ENCODE results near the gene FEN1.

The FEN1 gene

DNA sequence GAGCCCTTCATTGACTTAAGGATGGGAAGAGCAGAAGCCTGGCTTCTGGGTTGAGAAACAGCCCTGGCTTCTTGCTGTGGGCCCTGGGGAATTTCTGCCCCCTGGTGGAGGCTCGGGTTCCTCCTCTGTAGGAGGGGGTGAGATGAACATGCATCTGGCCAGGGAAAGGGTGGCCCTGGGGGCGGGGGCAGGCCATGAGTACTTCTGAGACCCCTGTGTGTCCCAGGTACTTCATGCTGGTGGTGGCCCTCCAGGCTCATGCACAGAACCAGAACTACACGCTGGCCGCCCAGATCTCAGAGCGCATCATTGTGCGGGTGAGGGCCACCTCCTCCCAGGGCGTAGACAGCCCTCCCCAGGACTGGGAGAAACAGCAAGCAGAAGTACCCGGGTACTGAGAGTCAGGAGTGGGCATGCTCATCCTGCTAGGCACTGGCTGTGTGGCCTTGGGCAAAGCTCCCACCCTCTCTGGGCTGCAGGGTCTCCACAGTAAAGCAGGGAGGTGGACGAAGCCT lies 16.1 kb upstream of the FEN1 start:
- DNase-seq = peak in 1 of 4 experiments; percentile 12

- DNase-seq = peak in 3 of 4 experiments; percentile 17 to 37 (median 36)
Measured at GRCh38 chr11:61777234-61778090, 15.2 kb upstream of the FEN1 start.

DNA sequence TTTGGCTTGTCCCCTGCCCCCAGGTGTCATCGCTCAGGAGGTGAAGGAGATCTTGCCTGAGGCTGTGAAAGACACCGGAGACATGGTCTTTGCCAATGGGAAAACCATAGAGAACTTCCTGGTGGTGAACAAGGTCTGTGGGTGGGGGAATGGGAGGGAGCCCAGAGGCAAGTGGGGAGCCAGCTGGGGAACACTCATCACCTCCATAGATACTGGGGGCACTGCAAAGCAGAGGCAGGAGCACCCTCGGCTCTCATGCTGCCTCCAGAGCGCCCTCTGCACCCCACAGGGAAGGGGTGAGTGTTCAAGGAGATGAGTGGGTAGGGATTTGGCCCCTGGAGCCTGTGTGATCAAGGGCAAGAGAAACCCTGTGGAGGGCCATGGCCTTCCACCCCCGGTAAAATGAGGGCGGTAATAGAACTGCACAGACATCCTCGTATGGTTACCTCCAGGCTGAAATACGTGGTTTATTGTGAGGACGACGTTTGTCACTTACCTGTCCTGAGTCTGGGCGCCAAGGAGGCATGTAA lies 14.3 kb upstream of the FEN1 start:
- no peak for DNase-seq

DNA sequence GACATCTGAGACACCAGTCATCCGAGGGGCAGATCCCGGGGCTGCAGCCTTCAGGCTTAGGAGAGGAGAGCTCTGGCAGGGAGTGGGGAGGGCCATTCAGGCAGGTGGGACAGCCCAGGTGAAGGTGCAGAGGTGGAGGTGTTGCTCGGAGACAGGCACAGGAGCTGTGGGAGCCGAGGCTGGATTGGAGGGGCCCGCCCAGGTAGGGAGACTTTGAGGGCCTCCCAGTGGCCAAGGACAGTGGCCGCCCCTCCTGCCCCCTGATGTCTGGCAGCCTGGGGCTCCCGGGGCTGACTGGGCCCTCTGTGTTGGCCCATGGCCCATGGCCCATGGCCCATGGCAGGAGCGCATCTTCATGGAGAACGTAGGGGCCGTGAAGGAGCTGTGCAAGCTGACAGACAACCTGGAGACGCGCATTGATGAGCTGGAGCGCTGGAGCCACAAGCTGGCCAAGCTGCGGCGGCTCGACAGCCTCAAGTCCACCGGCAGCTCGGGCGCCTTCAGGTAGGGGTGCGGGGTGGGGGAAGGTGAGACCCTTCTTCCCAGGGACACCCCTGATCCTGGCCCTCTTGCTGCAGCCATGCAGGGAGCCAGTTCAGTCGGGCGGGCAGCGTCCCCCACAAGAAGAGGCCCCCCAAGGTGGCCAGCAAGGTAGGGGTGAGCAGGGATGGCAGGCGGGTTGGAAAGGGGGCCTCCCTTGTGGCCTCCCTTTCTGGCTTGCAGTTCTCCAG lies 13.6 kb upstream of the FEN1 start:
- no peak for DNase-seq

DNA sequence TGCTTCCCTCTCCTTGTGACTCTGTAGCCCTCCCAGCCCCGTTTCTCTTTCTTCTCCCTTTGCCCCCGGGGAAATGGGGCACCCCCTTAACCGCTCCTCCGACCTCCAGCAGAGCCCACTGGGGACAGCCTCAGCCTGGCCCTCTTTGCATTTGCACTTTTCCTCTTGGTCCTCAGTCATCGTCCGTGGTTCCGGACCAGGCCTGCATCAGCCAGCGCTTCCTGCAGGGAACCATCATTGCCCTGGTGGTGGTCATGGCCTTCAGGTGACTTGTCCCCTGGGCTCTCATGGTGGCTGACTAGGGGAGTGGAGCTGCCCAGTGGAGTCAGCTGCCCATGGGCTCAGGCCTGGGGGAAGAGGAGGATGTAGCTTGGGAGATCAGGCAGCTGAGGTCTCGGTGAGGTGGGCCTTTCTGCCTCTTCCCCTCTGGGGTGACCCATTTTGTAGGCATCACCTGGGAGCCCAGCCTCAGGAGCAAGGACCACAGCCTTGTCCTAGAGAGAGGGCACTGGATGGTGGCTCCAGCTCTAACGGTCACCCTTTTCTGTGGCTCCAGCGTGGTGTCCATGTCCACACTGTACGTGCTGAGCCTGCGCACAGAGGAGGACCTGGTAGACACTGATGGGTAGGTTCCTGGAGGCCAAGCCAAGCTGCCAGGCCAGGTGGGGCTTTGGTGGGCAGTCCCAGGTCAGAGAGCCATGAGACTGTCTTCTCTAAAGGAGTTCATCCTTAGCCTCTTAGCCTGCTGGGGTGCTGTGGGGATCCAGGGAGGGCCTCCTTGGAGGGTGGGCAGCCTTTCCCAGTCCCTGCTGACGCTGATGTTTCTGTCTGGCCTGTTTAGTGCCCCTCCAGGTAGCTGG lies 12.8 kb upstream of the FEN1 start:
- DNase-seq = no peak

DNA sequence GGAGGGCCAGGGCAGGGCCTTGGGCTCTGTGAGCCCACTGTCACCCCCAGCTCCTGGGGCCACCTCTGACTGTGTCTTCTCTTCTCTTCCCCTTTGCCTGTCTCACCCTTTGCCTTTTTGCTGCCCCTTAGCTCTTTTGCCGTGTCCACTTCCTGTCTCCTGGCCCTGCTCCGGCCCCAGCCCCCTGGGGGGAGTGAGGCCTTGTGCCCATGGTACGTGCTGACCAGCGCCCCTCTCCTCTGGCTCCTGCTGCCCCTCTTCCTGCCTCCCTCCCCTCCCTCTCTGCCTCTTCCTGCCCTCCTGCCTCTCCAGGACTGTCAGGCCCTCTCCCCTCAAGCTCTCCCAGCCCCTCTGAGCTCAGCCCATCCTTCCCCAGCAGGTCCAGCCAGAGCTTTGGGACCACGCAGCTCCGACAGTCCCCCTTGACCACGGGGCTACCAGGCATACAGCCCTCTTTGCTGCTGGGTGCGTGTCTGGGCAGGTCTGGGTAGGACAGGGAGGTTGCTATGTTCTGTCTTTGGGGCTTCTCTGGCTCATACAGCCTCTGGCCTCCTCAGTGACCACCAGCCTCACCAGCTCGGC lies 12.0 kb upstream of the FEN1 start:
- no peak for DNase-seq

- no peak for DNase-seq
Measured at GRCh38 chr11:61781585-61781984, 11.1 kb upstream of the FEN1 start.

DNA sequence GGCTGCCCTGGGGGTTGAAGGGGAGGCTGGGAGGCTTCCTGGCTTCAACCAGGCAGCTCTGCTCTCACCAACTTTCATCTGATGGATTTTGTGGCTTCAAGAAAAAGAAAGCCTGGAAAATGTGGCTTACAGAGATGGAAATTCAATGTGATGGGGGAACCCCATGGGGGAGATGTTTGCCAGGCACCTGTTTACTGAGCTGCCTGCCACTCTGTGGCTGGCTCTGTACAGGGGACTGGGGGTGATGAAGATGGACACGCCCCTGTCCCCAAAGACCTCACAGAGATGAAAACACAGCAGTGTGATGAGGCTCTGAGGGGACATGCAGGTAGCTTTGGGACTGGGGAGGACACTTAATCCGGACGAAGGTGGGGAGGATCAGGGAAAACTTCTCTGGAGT lies 10.4 kb upstream of the FEN1 start:
- no peak for DNase-seq

DNA sequence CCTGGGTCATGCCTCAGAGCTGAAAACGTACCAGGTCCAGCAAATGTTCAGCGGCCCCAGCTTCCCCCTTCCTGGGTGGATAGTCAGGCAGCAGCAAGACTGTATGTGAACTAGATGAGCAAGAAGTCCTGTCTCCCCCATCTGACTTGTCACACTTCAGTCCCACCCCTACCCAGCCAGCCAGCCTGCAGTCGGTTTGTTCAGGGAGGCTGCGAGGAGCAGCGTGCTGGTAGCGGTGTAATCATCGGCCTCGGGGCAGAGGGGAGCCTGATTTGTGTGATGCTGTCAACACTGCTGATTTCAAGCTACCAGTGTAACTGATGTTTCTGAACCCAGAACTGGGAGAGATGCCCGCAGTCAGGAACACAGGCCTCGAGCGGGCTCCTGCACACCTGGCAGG lies 9.9 kb upstream of the FEN1 start:
- DNase-seq = no peak

- no peak for DNase-seq
Measured at GRCh38 chr11:61783717-61784505, 8.8 kb upstream of the FEN1 start.

GRCh38 chr11:61784506-61784805 lies 8.3 kb upstream of the FEN1 start:
- DNase-seq = no peak

DNA sequence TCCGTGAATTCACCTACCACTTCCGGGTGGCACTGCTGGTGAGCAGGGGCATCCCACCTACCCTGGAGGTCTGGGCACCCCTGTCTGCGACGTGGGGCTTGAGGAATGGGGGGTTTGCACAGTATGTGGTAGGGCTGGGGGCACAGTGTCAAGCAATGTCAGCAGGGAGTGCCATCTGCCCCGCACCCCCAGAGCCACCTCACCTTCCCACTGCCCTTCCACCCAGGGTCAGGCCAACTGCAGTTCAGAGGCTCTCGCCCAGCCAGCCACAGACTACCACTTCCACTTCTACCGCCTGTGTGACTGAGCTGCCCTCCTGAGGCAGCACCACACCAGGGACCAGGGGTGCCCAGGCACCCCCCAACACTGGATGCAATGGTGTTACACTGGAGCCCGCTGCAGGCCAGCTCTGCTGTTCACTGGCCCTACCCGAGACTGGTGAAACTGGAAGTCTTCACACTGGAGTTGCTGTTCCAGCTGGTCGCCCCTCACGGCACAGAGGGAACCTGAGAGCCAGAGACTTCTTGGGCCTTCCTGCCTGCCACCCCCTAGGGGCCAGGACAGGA lies 6.8 kb upstream of the FEN1 start:
- DNase-seq = no peak

- DNase-seq = no peak
Measured at GRCh38 chr11:61787928-61788491, 4.7 kb upstream of the FEN1 start.

DNA sequence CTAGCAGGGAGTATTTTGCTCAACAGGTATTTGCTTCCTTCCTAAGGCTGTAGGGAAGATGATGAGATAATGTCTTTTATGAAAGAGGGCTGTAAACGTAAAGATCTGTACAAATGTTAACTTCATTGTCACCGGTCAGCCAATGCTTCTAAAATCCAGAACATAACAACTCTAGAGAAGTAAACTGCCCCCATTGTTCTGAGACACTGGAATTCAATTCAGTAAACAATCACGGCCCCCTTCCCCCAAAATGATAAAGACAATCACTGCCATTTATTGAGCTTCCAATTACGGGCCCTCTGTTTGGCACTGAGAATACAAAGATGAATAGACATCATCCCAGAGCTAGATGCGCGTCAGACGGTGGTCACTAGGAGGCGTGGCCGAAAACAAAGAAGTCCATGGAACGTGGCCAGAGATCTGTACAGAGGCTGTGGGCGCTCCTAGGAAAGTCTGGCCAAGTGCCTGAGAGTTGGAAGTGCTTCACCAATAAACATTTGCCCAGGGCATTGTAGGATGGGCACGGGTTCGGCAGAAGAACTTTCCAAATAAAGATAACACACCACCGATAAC lies 888 bp upstream of the FEN1 start:
- DNase-seq = no peak

DNA sequence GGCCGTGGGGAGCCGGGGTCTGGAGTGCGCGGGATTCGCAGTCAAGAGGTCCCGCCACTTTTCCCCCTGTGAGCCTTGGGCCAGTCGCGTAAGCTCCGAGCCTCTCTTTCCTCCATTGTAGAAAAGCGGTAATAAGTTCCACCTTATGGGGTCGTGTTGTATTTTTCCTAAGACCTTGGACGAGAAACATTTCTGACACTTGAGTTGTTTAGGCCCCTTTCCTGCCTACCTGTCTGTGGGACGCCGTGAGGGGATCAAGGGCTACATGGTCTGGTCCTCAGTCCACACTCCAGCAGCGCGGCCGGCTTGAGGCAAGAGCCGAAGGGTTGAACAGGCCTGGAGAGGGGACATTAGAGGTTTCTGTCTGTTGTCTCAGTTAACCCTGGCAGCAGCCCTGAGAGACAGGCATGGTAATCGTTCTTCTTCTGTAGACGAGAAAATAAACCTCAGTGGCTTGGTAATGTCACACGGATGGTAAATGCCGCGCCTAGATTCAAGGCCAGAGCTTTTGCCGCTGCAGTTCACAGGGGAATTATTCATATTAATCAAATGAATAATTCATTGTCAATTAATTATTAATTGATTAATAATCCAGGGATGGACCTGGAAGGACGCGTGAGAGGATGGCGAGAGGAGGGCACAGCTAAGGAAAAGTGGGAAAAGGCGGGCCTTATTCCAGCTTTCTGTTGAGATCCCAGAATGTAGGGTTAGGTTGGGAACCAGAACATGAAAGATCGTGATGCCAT lies 545 bp downstream of the FEN1 start:
- no peak for DNase-seq

- DNase-seq = no peak
Measured at GRCh38 chr11:61793829-61794204, 1.1 kb downstream of the FEN1 start.

DNA sequence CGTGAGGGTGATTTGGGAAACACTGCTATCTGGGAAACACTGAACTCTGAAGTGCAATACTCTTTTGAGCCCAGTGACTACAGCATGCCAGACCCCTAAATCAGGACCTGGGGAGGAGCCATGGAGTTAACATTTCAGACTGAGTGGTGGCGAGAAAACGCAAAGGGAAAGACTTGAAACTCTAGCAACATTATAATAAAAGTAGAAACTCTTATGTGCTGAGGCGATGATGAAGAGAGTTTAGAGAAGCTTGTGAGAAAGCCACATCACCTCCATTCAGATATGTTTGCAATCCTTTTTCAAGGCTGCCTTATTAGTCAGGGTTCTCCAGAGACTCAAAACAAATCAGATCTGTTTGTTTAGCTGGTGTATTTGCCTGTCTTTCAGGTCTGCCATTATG lies 1.9 kb downstream of the FEN1 start:
- no peak for DNase-seq

GRCh38 chr11:61795459-61795858 lies 2.7 kb downstream of the FEN1 start:
- no peak for DNase-seq

- DNase-seq = no peak
Measured at GRCh38 chr11:61795876-61796526, 3.3 kb downstream of the FEN1 start.
